NCI-H526 (cell line): Measurements from ENCODE around the gene PRM2.
A peak's percentile ranks its signal among the peaks of the same experiment; 100 is the strongest.

ENCODE experiments used
- DNase-seq, 2 experiments: peaks; one replicate each; lab custom pipeline; 2025; lab: John Stamatoyannopoulos, UW

Gene PRM2

GRCh38 chr16:11248133-11248532, 28.1 kb downstream of the PRM2 start:
- no peak for DNase-seq

GRCh38 chr16:11245988-11246387, 30.3 kb downstream of the PRM2 start:
- no peak for DNase-seq

- no peak for DNase-seq
These were observed 31.0 kb downstream of the PRM2 start for GRCh38 chr16:11245222-11245737.

DNA sequence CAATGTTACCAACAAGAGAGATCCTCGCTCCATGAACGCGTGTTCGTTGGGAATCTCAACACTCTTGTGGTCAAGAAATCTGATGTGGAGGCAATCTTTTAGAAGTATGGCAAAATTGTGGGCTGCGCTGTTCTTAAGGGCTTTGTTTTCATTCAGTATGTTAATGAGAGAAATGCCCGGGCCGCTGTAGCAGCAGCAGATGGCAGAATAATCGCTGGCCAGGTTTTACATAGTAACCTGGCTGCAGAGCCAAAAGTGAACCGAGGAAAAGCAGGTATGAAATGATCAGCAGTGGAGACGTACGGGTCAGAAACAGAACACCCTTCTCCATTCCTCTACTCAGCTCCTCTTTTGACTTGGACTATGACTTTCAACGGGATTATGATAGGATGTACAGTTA, 33.6 kb downstream of the PRM2 start:
- peak in 1 of 2 experiments; percentile 56 for DNase-seq

DNA sequence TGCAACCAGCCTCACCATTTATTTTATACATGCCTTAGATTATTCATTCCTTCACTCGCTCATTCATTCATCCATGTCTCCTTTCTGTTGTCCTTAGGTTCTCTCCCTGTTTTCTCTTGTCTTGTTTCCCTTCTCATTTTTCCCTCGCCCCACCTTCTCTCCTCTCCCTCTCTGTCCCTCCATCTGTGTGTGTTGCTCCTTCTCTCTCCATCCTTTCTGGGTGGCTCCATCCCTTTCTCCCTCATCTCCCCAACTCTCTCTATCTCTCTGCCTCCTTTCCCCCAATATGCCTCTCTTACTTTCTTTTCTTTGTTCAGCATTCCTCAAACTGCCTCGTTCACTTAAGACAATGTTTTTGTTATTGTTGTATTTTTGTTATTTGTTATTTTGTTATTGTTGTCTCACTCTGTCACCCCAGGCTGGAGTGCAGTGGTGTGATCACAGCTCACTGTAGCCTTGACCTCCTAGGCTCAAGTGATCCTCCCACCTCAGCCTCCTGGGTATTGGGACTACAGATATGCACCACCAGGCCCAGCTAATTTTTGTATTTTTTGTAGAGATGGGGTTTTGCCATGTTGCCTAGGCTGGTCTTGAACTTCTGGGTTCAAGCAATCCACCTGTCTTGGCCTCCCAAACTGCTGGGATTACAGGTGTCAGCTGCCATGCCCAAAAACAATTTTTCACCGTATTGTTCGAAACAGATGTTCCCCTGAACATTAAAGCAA, 34.6 kb downstream of the PRM2 start:
- no peak for DNase-seq

DNA sequence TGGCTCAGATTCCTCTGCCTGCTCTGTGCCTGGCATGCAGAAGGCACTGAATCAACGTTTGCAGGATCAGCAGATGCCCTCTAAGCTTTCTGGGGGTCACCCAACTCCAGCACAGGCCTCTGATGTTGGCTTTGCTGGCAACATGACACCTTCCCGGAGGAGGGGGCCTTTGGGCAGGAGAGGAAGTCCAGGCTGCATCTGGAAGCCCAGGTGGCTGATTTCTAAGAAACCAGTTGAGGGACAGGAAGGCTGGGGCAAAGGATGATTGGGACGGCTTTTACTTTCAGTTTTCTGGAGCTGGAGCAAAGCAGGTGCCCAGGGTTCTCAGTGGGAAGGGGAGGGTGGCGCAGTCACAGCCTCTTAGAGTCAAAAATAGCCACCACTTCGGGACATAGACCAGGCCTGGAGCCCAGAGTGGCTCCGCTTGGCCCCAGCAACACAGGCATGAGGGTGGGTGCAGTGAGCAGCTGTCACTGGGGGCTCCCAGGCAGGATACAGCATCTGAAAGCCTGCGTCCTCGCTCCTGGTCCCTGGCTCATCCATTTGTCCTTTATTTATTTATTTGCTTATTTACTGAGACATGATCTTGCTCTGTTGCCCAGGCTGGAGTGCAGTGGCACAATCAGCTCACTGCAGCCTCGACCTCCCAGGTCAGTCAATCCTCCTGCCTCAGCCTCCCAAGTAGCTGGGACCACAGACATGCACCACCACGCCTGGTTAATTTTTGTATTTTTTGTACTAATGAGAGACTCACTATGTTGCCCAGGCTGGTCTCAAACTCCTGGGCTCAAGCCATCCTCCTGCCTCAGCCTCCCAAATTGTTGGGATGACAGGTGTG, 35.4 kb downstream of the PRM2 start:
- no peak for DNase-seq

GRCh38 chr16:11239644-11240632, 36.3 kb downstream of the PRM2 start:
- no peak for DNase-seq

DNA sequence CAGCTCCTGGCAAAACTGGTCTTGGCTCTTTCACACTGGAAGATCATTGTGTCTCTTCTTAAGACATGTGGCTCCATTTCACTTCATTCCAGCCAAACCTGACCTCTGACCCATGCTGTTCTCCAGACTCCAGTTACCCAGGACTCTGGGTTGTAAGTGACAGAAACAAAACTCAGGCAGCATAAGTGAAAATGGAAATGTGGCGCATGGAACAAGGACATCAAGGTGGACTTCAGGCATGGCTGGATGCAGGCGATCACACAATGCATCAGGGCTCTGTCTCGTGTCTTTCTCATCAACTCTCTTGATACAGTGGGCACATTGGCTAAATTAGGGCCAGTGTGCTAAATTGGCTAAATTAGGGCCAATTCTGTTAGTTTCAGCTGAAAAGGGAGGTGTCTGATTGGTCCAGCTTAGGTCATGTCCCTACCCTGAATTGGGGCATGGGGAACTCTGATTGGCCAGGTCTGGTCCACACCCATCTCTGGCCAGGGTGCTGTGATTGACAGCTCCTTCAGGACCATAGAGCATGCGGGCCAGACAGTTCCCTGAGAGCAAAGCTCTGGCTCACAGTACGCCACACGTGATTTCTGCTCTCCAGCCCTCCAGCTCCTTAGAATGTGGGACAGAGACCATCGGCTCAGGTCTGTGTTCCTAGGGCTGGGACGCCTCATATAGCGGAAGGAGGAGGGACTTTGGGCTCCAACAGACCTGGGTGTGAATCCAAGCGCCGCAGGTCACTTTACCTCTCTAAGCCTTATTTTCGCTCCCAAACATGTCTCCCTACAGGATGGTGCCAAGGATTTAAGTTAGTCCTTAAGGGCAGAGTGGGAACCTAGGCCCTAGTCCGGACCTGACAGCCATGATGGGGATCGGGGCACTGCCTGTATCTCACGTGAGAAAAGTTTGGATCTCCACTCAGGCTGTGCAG, 37.7 kb downstream of the PRM2 start:
- no peak for DNase-seq

GRCh38 chr16:11236461-11237254, 39.6 kb downstream of the PRM2 start:
- no peak for DNase-seq

- peak; percentile 36 to 77 for DNase-seq
These were observed 40.6 kb downstream of the PRM2 start for GRCh38 chr16:11235703-11235991.

DNA sequence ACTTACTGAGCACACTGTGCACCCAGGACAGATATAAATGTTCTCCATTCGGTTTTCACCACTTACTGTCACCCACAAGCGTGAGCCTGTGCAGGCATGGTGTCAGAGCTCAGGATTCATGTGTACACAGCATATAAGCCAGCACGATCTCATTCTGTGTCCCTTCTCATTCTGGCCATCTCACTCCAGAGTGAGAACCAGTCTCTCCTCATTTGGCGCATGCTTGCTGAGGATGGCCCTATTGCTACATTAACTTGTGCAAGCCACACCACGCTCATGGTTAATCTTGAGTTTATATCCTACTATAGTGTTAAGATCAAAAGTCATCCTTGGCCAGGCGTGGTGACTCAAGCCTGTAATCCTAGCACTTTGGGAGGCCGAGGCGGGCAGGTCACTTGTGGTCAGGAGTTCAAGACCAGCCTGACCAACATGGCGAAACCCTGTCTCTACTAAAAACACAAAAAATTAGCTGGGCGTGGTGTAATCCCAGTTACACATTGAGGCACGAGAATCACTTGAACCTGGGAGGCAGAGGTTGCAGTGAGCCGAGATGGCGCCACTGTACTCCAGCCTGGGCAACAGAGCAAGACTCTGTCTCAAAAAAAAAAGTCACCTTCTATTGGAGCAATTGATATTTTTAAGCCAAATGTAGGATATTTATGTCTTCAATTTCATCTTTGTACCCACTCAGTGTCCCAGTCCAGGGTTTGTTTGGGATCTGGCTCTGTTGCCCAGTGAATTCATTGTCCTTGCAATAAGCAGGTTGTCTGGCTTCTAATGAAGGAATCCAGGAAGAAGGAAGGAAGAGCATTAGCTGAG, 41.2 kb downstream of the PRM2 start:
- DNase-seq = no peak

DNA sequence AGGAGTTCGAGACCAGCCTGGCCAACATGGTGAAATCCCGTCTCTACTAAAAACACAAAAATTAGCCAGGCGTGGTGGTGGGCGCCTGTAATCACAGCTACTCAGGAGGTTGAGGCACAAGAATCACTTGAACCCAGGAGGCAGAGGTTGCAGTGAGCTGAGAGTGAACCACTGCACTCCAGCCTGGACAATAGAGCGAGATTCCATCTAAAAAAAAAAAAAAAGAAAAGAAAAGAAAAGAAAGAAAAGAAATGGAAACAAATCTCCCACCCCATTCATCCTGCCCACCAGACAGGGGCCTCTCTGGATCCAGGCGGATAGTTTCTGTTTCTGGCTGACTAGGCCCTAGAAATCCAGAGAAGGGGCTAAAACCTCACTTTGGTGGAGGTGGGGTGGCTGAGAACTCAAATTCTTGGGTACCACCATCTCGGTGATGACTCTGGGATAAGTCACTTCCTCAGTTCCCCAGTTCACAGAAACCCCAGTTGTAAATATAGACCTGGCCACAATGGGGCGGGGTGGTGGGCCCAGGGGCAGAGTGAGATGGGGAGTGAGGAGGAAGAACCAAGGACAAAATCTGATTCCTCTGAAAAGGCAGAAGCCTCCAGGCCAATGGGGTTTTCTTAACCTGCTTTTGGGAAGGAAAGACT, 42.4 kb downstream of the PRM2 start:
- no peak for DNase-seq

- no peak for DNase-seq
These were observed 43.2 kb downstream of the PRM2 start for GRCh38 chr16:11232852-11233726.

DNA sequence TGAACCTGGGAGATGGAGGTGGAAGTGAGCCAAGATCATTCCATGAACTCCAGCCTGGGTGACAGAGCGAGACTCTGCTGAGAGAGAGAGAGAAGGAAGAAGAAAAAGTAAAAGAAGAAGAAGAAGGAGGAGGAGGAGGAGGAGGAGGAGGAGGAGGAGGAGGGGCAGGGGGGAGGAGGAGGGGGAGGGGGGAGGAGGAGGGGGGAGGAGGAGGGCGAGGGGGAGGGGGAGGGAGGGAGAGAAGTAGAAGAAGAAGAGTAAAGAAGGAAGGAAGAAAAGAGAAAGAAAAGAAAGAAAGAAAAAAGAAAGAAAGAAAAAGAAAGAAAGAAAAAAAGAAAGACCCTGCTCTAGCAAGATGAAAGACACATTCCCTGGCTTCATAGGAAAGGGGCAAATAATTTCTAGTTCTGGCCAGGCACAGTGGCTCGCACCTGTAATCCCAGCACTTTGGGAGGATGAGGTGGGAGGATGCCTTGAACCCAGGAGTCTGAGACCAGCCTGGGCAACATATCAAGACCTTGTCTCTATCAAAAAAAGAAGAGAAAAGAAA, 43.9 kb downstream of the PRM2 start:
- no peak for DNase-seq

- DNase-seq = no peak
These were observed 44.8 kb downstream of the PRM2 start for GRCh38 chr16:11231367-11231970.

- DNase-seq = no peak
These were observed 46.4 kb downstream of the PRM2 start for GRCh38 chr16:11229906-11230305.

DNA sequence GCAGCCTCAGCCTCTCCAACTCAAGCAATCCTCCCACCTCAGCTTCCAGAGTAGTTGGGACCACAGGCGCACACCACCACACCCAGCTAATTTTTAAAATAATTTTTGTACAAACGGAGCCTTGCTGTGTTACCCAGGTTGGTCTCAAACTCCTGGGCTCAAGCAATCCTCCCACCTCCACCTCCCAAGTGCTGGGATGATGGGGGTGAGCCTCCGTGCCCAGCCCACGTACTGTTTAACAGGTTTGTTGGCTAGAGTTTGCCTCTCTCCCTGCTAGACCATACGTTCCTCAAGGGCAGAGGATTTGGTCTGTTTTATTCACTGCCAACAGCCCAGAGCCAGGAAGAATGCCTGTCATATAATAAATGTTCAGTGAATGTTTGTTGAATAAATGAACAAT, 46.8 kb downstream of the PRM2 start:
- DNase-seq = no peak
